GM12872 (cell line): ENCODE results near the gene B4GALNT1.

Source experiments
- TF ChIP-seq, protein P1 (sequence below): IDR thresholded peaks from 3 replicates; pipeline ENCODE4 v1.5.1; 2011; ENCODE audit warnings: low read depth, mild to moderate bottlenecking, low read length, moderate library complexity; ENCODE audit not compliant: insufficient read depth

B4GALNT1 gene

DNA sequence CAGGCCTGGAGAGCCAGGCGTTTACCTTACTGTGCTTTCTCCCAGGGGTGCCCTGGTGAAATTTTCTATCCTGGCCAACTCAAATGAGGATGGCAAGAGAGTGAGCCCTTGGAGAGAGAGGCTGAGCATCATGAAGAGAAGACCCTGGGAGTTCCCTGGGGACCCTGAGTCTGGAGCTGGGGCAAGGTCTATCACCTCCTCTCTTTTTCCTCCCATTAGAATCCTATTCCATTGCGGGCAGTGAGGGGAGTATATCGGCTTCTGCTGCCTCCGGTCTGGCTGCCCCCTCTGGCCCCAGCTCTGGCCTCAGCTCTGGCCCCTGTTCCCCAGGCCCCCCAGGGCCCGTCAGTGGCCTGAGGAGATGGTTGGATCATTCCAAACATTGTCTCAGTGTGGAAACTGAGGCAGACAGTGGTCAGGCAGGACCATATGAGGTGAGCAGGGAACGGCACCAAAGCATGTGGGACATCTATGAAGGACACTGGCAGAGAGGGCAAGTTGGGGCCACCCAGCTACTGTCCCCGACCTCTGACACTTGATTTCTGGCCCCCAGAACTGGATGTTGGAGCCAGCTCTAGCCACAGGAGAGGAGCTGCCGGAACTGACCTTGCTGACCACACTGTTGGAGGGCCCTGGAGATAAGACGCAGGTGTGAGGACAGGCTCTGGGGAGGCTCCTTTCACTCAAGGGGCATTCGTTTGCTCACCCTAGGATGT is 20.1 kb downstream of the B4GALNT1 start:
- TF ChIP-seq, protein P1, sequence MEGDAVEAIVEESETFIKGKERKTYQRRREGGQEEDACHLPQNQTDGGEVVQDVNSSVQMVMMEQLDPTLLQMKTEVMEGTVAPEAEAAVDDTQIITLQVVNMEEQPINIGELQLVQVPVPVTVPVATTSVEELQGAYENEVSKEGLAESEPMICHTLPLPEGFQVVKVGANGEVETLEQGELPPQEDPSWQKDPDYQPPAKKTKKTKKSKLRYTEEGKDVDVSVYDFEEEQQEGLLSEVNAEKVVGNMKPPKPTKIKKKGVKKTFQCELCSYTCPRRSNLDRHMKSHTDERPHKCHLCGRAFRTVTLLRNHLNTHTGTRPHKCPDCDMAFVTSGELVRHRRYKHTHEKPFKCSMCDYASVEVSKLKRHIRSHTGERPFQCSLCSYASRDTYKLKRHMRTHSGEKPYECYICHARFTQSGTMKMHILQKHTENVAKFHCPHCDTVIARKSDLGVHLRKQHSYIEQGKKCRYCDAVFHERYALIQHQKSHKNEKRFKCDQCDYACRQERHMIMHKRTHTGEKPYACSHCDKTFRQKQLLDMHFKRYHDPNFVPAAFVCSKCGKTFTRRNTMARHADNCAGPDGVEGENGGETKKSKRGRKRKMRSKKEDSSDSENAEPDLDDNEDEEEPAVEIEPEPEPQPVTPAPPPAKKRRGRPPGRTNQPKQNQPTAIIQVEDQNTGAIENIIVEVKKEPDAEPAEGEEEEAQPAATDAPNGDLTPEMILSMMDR = no peak

DNA sequence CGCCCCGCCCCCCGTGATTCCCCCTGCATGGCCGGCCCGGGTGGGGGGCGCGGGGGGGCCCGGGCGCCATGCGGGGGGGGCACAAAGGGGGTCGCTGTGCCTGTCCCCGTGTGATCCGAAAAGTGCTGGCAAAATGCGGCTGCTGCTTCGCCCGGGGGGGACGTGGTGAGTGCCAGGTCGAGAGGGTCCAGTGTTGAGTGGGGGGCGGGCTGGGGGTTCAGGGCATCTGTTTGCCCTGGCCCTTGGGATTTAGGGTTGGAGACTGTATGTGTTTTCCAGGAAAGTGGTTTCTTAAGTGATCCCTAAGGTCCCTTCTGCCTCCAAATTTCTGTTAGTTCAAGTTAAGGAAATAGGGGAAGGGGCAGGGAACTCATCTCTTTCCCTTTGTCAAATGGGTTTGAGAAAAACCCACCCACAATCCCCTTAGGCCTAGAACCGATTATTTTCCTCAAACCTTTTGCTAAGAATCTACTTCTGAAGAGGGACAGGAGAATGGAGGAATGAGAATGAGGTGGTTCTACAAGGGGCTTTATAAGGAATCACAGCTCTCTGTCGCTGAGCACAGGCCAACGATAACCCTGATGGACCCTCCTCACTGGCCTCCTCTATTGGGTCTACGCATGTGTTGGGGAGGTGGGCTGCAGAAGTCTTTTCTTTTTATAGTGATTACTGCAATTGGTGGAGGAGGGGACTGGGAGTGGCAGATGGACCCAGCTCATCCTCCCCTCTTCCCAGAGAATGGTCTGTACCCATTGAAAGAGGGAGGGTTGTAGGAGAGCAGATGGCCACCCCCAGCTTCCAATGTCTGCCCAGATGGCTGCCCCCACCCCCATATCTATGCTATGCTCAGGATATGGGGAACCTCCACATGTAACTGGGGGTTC is 20.9 kb downstream of the B4GALNT1 start:
- TF ChIP-seq, protein P1 = no peak

- TF ChIP-seq, protein P1 = no peak
These were observed 21.7 kb downstream of the B4GALNT1 start, which contains the start of gene ARHGEF25 for GRCh38 chr12:57611108-57611826. ARHGEF25 (plus strand) TSS chr12:57611435; CDS start chr12:57611895, 460 bp downstream.

DNA sequence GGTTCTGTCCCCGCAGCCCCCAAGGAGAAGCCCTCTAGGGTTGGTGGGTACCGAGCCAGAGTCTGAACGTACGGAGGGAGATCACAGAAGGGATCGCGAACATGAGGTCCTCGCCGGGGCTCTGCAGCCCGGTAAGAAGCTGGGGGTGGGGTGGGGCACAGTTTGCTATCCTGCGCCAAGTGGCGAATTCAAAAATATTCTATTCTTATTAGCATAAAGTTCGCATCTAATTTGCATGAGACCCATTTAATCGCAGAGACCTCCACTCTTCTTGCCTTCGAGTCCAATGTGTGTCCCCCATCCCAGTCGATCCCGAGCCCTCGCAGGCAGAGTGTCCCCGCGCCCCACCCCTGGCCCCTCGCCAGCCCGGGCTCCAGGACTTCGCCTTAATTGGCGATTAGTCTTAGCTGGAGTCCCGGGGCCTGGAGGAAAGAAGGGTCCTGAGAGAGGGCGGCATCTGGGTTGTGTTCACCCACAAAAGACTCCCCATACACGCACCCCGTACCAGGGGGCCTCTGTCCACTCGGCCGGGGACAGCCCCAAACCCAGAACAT is 22.4 kb downstream of the B4GALNT1 start:
- TF ChIP-seq, protein P1 = no peak

- TF ChIP-seq, protein P1 = no peak
These were observed 23.0 kb downstream of the B4GALNT1 start for GRCh38 chr12:57609781-57610553.

- TF ChIP-seq, protein P1 = no peak
These were observed 23.8 kb downstream of the B4GALNT1 start for GRCh38 chr12:57609101-57609780.
